ENCODE data around the gene ZNF436.

The ZNF436 gene

GRCh38 chr1:23369335-23370013, at the start of gene ZNF436:
TSS of gene ZNF436 (minus strand) at chr1:23369836. CDS start at chr1:23368005, 1,831 bp downstream.
- peak; percentile 90 for DNase-seq

- DNase-seq: no peak
Measured at GRCh38 chr1:23419180-23419579, 49.5 kb upstream of the ZNF436 start.

GRCh38 chr1:23417570-23417969, 47.9 kb upstream of the ZNF436 start:
- peak; percentile 29 for DNase-seq

GRCh38 chr1:23416964-23417363, 47.3 kb upstream of the ZNF436 start:
- DNase-seq: no peak

GRCh38 chr1:23408797-23409290, 39.2 kb upstream of the ZNF436 start:
- no peak for DNase-seq

GRCh38 chr1:23407016-23407630, 37.5 kb upstream of the ZNF436 start:
- no peak for DNase-seq

- DNase-seq: no peak
Measured at GRCh38 chr1:23405946-23406345, 36.3 kb upstream of the ZNF436 start.

- DNase-seq: peak; percentile 99
Measured at GRCh38 chr1:23403735-23404486, 34.3 kb upstream of the ZNF436 start.

- no peak for DNase-seq
Measured at GRCh38 chr1:23403355-23403734, 33.7 kb upstream of the ZNF436 start.

- no peak for DNase-seq
Measured at GRCh38 chr1:23403038-23403336, 33.4 kb upstream of the ZNF436 start.

GRCh38 chr1:23402286-23403037, 32.8 kb upstream of the ZNF436 start:
- no peak for DNase-seq

GRCh38 chr1:23401313-23401712, 31.7 kb upstream of the ZNF436 start:
- DNase-seq: no peak

- no peak for DNase-seq
Measured at GRCh38 chr1:23400324-23401114, 30.9 kb upstream of the ZNF436 start.

GRCh38 chr1:23399229-23399628, 29.6 kb upstream of the ZNF436 start:
- no peak for DNase-seq

- no peak for DNase-seq
Measured at GRCh38 chr1:23397908-23398307, 28.3 kb upstream of the ZNF436 start.

GRCh38 chr1:23396380-23396779, 26.7 kb upstream of the ZNF436 start:
- DNase-seq: no peak

- DNase-seq: no peak
Measured at GRCh38 chr1:23395849-23396248, 26.2 kb upstream of the ZNF436 start.

- DNase-seq: no peak
Measured at GRCh38 chr1:23395154-23395724, 25.6 kb upstream of the ZNF436 start.

- DNase-seq: no peak
Measured at GRCh38 chr1:23394684-23395083, 25.0 kb upstream of the ZNF436 start.

- DNase-seq: no peak
Measured at GRCh38 chr1:23394181-23394580, 24.5 kb upstream of the ZNF436 start.

- DNase-seq: no peak
Measured at GRCh38 chr1:23393706-23394105, 24.1 kb upstream of the ZNF436 start.
